ENCODE measurements around the gene JUND. TPM values are rescaled to one million over a fixed set of nuclear protein-coding genes. Genes with fewer than 3 reads are reported as not detected.
A peak's percentile ranks its signal among the peaks of the same experiment; 100 is the strongest.

The JUND gene
- total RNA-seq, 1 experiment from 2014 or later = 151 TPM

DNA sequence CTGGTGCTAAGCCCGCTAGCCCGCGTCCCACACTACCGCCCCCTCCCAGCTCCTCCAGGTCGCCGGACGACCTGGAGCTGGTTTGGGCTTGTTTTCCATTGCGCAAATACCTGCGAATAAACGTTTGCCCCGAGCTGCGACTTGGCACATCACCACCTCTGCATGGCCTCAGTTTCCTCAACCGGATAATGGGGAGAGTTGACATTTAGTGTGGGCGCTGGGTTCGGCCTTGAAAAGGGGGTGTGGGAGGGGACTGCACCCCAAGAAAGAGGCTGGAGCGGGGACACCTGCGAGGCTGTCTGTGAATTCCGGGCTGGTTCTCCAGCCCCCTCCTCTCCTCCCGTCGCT is 11.0 kb upstream of the JUND start:
- H3K27ac ChIP-seq (ENCODE audit: low read length) = no peak overlapping the region
- peak overlapping the region; percentile 82 for H2AFZ ChIP-seq (ENCODE audit: low read length)
- intact Hi-C loops (cut with micrococcal nuclease) = no loop called here
- ChIA-PET POLR2A (ENCODE audit: unreplicated experiment) (interaction anchor here (0.9 to 1.5 kb wide), 2 partner anchors 10 to 31 kb away, joined by 4 to 13 read pairs; partner anchors contain the start of genes JUND and LSM4), CTCF (interaction anchor here (1.1 to 1.2 kb wide), 2 partner anchors 13 to 36 kb away, joined by 3 to 10 read pairs; no protein-coding TSS in a partner anchor)
- peak overlapping the region; percentile 70 for H3K4me3 ChIP-seq (ENCODE audit: low read length)
- BruUV-seq (replicated peaks) = TSS peak; percentile 61
- H3K4me2 ChIP-seq (ENCODE audit: low read length) = peak overlapping the region; percentile 89
- TF ChIP-seq EZH2 (IDR thresholded peaks at IDR 0.05; ENCODE audit: low read length, unreplicated experiment) = no peak
- TF ChIP-seq EZH2phosphoT487 (IDR thresholded peaks at IDR 0.05; ENCODE audit: borderline replicate concordance, low read length) = no peak
- TF ChIP-seq, protein P1, sequence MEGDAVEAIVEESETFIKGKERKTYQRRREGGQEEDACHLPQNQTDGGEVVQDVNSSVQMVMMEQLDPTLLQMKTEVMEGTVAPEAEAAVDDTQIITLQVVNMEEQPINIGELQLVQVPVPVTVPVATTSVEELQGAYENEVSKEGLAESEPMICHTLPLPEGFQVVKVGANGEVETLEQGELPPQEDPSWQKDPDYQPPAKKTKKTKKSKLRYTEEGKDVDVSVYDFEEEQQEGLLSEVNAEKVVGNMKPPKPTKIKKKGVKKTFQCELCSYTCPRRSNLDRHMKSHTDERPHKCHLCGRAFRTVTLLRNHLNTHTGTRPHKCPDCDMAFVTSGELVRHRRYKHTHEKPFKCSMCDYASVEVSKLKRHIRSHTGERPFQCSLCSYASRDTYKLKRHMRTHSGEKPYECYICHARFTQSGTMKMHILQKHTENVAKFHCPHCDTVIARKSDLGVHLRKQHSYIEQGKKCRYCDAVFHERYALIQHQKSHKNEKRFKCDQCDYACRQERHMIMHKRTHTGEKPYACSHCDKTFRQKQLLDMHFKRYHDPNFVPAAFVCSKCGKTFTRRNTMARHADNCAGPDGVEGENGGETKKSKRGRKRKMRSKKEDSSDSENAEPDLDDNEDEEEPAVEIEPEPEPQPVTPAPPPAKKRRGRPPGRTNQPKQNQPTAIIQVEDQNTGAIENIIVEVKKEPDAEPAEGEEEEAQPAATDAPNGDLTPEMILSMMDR (conservative IDR thresholded peaks at IDR 0.05; ENCODE audit: low read depth, low read length) = no peak
- H3K27me3 ChIP-seq (ENCODE audit: low read length) = no peaks in the 10 kb centered on the region
- no peak; the same call in 1 of the 2 replicates for ATAC-seq
- no peaks in the 10 kb centered on the region for H3K9me2 ChIP-seq (replicated peaks; ENCODE audit: low read length)
- H3K9me3 ChIP-seq (ENCODE audit: low read length) = no peaks in the 10 kb centered on the region
- no peaks in the 10 kb centered on the region for H3F3A ChIP-seq (ENCODE audit: low read length, unreplicated experiment)
- H3K9ac ChIP-seq (ENCODE audit: low read length) = peak overlapping the region; percentile 66
- no peaks in the 10 kb centered on the region for H4K20me1 ChIP-seq (ENCODE audit: low read length)
- DNase-seq = no peak
- H3K36me3 ChIP-seq (ENCODE audit: low read depth, low read length) = no peaks in the 10 kb centered on the region
- peaks cover 17% of the 10 kb centered on the region for H3K4me1 ChIP-seq (ENCODE audit: insufficient read depth, low read length)
- H3K79me2 ChIP-seq (ENCODE audit: low read length) = no peaks in the 10 kb centered on the region

DNA sequence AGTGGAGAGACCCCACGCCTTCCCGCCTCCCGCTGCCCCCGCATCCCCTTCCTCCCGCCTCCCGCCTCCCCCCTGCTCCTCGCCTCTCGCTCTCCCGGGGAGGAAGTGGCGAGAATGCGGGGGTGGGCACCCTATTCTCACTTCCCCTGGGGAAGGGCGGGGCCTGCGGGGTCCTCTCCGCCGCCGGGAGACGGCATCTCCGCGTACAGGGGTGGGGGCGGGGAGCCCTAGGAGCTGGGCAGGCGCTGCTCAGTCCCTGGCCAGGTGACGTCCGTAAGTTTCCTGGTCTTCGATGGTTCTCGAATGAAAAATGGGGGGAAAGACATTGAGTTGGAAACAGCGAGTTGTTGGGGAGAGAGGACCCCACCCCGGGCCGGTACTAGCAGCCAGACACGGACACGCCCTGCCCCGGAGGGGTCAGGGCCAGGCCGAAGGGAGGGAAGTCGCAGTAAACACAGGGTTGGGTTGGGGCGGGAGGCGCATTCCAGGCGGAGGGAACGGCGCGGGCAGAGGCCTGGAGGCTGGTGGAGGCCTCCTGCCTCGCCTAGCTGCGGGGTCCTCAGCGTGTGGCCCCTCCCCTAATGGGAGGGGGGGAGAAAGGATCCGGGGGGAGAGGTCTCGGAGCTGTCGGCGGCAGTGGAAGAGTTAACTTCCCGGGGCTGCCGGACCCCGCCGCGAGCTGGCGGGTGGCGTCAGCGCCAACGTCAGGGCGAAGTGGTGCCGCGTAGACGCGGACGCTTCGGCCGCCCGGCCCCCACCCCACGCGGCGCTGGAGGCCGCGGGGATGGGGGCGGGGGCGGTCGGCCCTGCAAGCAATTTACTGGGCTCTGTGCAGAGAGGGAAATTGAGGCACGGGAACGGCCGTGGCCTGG is 10.4 kb upstream of the JUND start:
- H3K27ac ChIP-seq (ENCODE audit: low read length) = peak overlapping the region; percentile 23; the same call in 1 of the 2 replicates
- no peaks in the 10 kb centered on the region for H3K79me2 ChIP-seq (ENCODE audit: low read length)
- H3K9me3 ChIP-seq (ENCODE audit: low read length) = no peaks in the 10 kb centered on the region
- H3K4me2 ChIP-seq (ENCODE audit: low read length) = peak overlapping the region; percentile 89
- DNase-seq (peak; percentile 35), ATAC-seq (peak; percentile 70)
- CTCF ChIA-PET = no interaction called here
- peaks cover 17% of the 10 kb centered on the region for H3K4me1 ChIP-seq (ENCODE audit: insufficient read depth, low read length)
- no peaks in the 10 kb centered on the region for H4K20me1 ChIP-seq (ENCODE audit: low read length)
- TF ChIP-seq, protein P1 (conservative IDR thresholded peaks at IDR 0.05; ENCODE audit: low read depth, low read length) = no peak
- no peak for TF ChIP-seq EZH2 (IDR thresholded peaks at IDR 0.05; ENCODE audit: low read length, unreplicated experiment)
- no peak for TF ChIP-seq EZH2phosphoT487 (IDR thresholded peaks at IDR 0.05; ENCODE audit: borderline replicate concordance, low read length)
- no peaks in the 10 kb centered on the region for H3K27me3 ChIP-seq (ENCODE audit: low read length)
- peak overlapping the region; percentile 70 for H3K4me3 ChIP-seq (ENCODE audit: low read length)
- peak overlapping the region; percentile 66 for H3K9ac ChIP-seq (ENCODE audit: low read length)
- H3F3A ChIP-seq (ENCODE audit: low read length, unreplicated experiment) = no peaks in the 10 kb centered on the region
- POLR2A ChIA-PET (ENCODE audit: unreplicated experiment) = interaction anchor here (0.9 to 1.5 kb wide), 2 partner anchors 10 to 31 kb away, joined by 4 to 13 read pairs; partner anchors contain the start of genes JUND and LSM4
- H3K9me2 ChIP-seq (replicated peaks; ENCODE audit: low read length) = no peaks in the 10 kb centered on the region
- intact Hi-C loops (cut with micrococcal nuclease) = no loop called here
- H2AFZ ChIP-seq (ENCODE audit: low read length) = peak overlapping the region; percentile 82
- no TSS peak for BruUV-seq (replicated peaks)
- no peaks in the 10 kb centered on the region for H3K36me3 ChIP-seq (ENCODE audit: low read depth, low read length)

All from PC-3 (cell line).